Keratinocyte (primary cell): Measurements from ENCODE around the gene SLIT3.

ENCODE experiments used
- CTCF ChIP-seq, 3 experiments: IDR thresholded peaks in 1 of 3; conservative IDR thresholded peaks in 1 of 3; optimal IDR thresholded peaks in 1 of 3; 2 replicates in 2 of 3; 3 replicates in 1 of 3; pipeline versions ENCODE3 to v1.5.1; 2011; ENCODE audit warnings: low read length in 3 of 3, mild to moderate bottlenecking in 3 of 3, moderate library complexity in 2 of 3, control low read depth in 1 of 3, inconsistent platforms in 1 of 3; ENCODE audit not compliant: insufficient read depth in 2 of 3; ENCODE audit errors: extremely low read depth in 1 of 3
- EZH2 ChIP-seq: IDR thresholded peaks from one replicate; pipeline ENCODE4 v1.6.1; 2012; ENCODE audit warnings: inconsistent platforms, mild to moderate bottlenecking, low read length, moderate library complexity

- TF ChIP-seq CTCF (optimal IDR thresholded peaks at IDR 0.05 in 1 of 3, IDR thresholded peaks at IDR 0.05 in 1 of 3, conservative IDR thresholded peaks at IDR 0.05 in 1 of 3; ENCODE audit: extremely low read depth in 1 of 3, insufficient read depth in 2 of 3, low read length in 3 of 3) (no peak), EZH2 (no peak)
Measured at GRCh38 chr5:169152453-169152852, 148.5 kb downstream of the SLIT3 start.
